Activated naive CD4-positive, alpha-beta T cell treated with anti-CD3 and anti-CD28 coated beads, Interleukin-2, amount 50 U/mL, for 24 hours (primary cell): ENCODE measurements around the gene ITGA8.
"Not testable (repeated sequence)": the region's sequence is repeated elsewhere in the genome, so short reads cannot be mapped to it uniquely, and the experiment has no call there.

Source experiments
- H3K27ac Mint-ChIP-seq: one replicate; pipeline ENCODE4 v1.8.0; 2021; ENCODE audit warnings: mild to moderate bottlenecking, mixed read lengths
- H3K27me3 Mint-ChIP-seq: one replicate; pipeline ENCODE4 v1.8.0; 2021; ENCODE audit warnings: mixed read lengths
- H3K36me3 Mint-ChIP-seq: one replicate; pipeline ENCODE4 v1.8.0; 2021; ENCODE audit warnings: mixed read lengths
- H3K4me1 Mint-ChIP-seq: one replicate; pipeline ENCODE4 v1.8.0; 2021; ENCODE audit warnings: mixed read lengths
- H3K4me3 Mint-ChIP-seq: one replicate; pipeline ENCODE4 v1.8.0; 2021; ENCODE audit warnings: mild to moderate bottlenecking, mixed read lengths
- H3K9me3 Mint-ChIP-seq: one replicate; pipeline ENCODE4 v1.8.0; 2021; ENCODE audit warnings: mixed read lengths

The ITGA8 gene

DNA sequence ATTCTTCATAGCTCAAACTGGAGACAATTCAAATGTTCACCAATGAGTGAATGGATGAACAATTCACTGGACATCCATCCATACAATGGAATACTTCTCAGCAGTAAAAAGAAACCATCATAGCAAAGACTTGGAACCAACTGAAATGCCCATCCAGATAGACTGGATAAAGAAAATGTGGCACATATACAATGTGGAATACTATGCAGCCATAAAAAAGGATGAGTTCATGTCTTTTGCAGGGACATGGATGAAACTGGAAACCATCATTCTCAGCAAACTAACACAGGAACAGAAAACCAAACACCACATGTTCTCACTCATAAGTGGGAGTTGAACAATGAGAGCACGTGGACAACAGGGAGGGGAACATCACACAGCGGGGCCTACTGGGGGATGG lies 136.8 kb downstream of the ITGA8 start:
- H3K27me3 Mint-ChIP-seq, H3K4me1 Mint-ChIP-seq, H3K36me3 Mint-ChIP-seq, H3K4me3 Mint-ChIP-seq, H3K27ac Mint-ChIP-seq: not testable (repeated sequence)
- peaks cover 21% of the 10 kb centered on the region for H3K9me3 Mint-ChIP-seq

DNA sequence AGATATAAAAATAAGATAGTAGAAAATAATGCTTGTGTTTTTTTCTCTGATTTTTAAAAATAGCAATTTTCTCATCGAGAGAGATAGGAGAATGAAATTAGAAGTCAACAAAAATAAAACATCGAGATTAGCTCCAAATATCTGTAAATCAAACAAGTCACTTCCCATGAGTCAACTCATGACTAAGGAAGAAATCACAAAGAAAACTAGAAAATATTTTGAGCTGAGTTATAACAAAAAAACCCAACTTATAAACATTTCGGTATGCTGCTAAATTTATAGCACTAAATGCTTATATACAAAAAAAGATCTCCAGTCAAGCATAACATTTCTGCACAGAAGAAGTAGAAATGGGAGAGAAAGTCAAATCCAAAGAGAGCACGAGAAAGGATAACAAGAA lies 140.1 kb downstream of the ITGA8 start:
- H3K4me1 Mint-ChIP-seq = no peaks in the 10 kb centered on the region

DNA sequence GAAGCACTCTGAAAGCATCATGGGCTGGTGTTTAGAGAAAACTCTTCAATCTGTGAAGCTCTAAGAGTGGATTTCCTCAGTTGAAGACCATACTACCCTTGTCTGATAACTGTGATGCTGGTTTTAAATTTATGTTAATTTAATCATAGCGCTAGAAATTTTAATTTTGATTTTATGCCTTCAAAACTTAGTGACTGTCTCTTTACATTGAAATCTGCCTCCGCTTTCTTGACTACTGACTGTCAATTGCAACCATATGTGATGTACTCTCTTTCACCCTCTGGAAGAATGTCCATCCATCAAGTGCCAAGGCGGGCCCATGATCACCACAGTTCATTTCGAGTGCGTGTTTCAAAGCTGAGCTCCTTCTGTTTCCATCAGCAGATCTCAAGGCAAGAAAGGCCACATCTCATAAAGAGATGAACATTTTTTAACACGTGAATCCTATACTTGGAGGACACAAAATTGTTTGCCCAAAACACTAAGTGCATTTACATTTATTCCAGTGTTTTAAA lies 147.1 kb downstream of the ITGA8 start:
- H3K27me3 Mint-ChIP-seq = peaks cover 9% of the 10 kb centered on the region
- H3K9me3 Mint-ChIP-seq = no peaks in the 10 kb centered on the region
- no peaks in the 10 kb centered on the region for H3K4me1 Mint-ChIP-seq
- H3K27ac Mint-ChIP-seq = no peak overlapping the region
- H3K36me3 Mint-ChIP-seq = no peaks in the 10 kb centered on the region
- no peak overlapping the region for H3K4me3 Mint-ChIP-seq

More for the DNA sequence above, 140.1 kb downstream of the ITGA8 start:
- Mint-ChIP-seq H3K36me3 (peaks cover 1% of the 10 kb centered on the region), H3K27me3 (peaks cover 15% of the 10 kb centered on the region), H3K4me3 (no peak overlapping the region), H3K9me3 (peaks cover 21% of the 10 kb centered on the region), H3K27ac (no peak overlapping the region)

DNA sequence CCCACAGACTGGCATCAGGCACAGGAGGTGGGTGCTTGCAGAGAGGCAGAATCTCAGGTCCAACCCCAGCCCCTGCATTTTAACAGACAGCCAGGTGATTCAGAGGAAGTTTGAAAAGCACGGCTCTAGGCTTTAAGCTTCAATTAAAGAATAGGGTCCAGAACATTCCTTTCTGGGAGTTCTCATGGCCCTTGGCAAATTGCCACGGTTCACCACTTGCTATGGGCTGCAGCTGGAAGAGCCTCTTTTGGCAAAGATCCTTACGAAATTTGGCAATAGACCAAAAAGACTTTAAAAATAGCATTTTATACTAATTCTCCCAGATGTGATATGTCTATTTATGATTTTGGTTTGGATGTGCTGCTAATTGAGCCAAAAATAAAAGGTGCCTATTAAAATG lies 148.1 kb downstream of the ITGA8 start:
- Mint-ChIP-seq H3K4me3 (no peak overlapping the region), H3K27me3 (peaks cover 4% of the 10 kb centered on the region), H3K4me1 (no peaks in the 10 kb centered on the region), H3K9me3 (no peaks in the 10 kb centered on the region), H3K27ac (no peak overlapping the region), H3K36me3 (no peaks in the 10 kb centered on the region)

DNA sequence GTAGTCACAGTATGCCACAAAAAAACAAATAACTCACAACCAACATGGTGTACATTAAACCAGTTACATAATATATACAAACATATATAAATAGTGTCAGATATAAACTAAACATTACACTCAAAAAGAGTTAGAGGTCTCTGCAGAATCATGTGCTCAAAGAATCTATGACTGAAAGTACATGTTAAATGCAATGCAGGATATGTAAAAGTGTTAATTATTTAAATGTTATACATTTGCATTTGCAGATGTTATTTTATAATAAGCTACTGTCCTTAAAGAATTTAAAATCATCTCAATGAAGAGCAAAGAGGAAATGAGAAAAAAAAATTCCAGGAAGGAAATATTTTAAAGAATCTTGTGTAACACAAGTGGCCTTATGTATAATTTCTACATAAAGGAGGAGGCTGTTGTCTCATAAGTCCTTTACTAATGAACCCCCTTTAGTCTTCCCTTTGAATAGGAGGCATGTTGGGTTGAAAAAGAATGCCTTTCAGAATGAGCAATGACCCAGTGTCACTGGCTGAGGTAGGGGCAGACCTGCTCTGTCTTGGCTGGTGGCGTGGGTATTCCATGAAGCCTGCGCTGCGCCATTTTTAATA lies 148.9 kb downstream of the ITGA8 start:
- Mint-ChIP-seq H3K4me3 (no peak overlapping the region), H3K27ac (no peak overlapping the region), H3K4me1 (no peaks in the 10 kb centered on the region), H3K36me3 (no peaks in the 10 kb centered on the region), H3K27me3 (peaks cover 4% of the 10 kb centered on the region), H3K9me3 (no peaks in the 10 kb centered on the region)

DNA sequence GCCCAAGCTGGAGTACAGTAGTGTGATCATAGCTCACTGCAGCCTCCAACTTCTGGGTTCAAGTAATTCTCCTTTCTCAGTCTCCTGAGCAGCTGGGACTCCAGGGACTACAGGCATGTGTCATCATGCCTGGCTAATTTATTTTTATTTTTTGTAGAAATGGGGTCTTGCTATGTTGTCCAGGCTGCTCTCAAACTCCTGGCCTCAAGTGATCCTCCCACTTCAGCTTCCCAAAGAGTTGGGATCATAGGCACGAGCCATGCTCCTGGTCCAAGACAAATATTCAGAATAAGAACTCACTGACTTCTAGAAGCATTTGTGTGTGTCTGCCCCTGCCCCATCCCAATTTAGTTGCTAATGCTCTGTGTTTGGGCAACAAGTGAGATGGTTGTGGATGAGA lies 151.8 kb downstream of the ITGA8 start:
- no peak overlapping the region for H3K27ac Mint-ChIP-seq
- no peaks in the 10 kb centered on the region for H3K4me1 Mint-ChIP-seq
- H3K4me3 Mint-ChIP-seq = no peak overlapping the region
- H3K36me3 Mint-ChIP-seq = no peaks in the 10 kb centered on the region
- H3K27me3 Mint-ChIP-seq = peaks cover 4% of the 10 kb centered on the region
- no peaks in the 10 kb centered on the region for H3K9me3 Mint-ChIP-seq

DNA sequence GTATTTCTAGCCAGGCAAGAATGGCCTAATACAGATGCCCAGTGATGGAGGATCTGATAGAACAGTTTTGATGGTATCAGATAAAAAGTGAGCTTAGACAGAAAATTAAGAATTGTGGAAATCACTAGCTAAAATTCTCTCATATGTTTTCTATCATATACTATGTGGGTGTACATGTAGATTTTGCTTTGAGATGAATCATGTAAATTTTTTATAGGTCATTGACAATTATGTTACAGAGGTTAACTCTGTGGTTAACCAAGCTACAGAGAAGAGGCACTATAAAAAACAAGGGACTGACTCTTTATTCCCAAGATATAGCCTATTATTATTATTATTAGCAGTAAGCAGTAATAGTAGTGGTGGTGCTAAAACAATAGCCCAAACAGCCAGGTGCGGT lies 156.5 kb downstream of the ITGA8 start:
- Mint-ChIP-seq H3K4me3 (no peak overlapping the region), H3K9me3 (no peaks in the 10 kb centered on the region), H3K36me3 (no peaks in the 10 kb centered on the region), H3K4me1 (no peaks in the 10 kb centered on the region), H3K27me3 (peaks cover 2% of the 10 kb centered on the region), H3K27ac (no peak overlapping the region)

DNA sequence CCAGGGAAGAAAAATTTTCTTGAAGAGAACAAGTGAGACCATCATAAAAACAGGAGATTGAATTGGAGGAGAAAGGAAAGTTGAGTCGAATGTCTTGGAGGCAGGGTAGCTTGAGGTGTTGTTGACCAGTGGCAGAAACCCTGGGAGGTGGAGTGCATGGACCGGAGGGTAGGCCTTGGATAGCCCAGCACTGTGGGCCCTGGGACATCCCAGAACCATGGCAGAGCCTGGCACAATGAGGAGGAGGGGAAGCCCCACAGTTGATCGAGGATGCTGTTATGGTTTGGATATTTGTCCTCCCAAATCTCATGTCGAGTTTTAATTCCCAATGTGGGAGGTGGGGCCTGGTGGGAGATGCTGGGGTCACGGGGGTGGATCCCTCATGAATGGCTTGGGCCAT lies 157.1 kb downstream of the ITGA8 start:
- Mint-ChIP-seq H3K27ac (no peak overlapping the region), H3K4me1 (no peaks in the 10 kb centered on the region), H3K9me3 (no peaks in the 10 kb centered on the region), H3K4me3 (no peak overlapping the region), H3K27me3 (peaks cover 3% of the 10 kb centered on the region), H3K36me3 (no peaks in the 10 kb centered on the region)

DNA sequence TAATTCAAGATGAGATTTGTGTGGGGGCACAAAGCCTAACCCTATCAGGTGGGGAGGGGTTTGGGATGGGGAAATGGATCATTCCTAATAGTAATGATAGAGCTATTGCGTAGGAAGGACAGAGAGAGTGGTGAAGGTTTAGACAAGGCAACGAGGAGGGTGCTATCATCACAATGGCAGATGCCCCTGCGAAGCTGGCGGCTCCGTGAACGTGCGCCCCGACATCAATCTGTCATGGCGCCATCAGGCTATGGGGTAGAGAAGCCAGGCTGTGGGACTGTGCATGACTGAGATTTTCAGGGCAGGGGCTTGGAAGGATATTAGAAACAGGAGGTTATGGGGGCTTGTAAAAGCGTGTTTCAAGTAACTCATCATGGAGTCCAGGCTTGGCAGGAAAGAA lies 157.6 kb downstream of the ITGA8 start:
- Mint-ChIP-seq H3K27me3 (peaks cover 3% of the 10 kb centered on the region), H3K27ac (no peak overlapping the region), H3K36me3 (no peaks in the 10 kb centered on the region), H3K4me3 (no peak overlapping the region), H3K9me3 (no peaks in the 10 kb centered on the region), H3K4me1 (no peaks in the 10 kb centered on the region)

DNA sequence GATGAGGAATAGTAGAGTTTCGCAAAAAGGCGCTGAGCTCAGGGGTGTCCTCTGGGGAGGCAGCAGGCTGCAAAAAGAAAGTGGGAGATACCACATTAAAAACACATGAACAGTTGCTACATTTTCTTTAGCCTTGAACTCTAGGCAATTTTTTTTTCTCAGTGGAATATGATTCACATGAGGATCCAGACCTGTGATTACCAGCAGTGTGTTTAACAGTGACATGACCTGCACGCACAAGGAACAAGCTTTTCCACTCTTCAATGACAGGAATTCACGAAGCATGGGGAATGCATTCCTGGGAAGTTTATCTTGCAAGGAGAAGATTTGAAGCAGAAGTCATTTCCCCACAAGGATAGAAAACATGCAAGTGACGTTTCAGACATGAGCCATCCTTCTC lies 161.6 kb downstream of the ITGA8 start:
- Mint-ChIP-seq H3K36me3 (no peaks in the 10 kb centered on the region), H3K4me3 (no peak overlapping the region), H3K9me3 (peaks cover 5% of the 10 kb centered on the region), H3K27me3 (peaks cover 3% of the 10 kb centered on the region), H3K27ac (no peak overlapping the region), H3K4me1 (no peaks in the 10 kb centered on the region)

DNA sequence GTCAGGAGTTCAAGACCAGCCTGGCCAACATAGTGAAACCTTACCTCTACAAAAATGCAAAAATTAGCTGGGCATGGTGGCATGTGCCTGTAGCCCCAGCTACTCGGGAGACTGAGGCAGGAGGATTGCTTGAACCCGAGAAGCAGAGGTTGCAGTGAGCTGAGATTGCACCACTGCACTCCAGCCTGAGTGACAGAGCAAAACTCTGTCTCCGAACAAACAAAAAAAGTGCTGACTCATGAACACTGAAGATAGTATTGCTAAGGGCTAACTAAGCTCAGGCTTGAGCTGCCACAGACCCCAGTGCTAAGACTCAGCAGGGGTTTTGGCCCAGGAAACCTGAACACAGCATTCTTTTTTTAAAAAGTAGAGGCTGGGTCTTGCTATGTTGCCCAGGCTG lies 162.6 kb downstream of the ITGA8 start:
- H3K4me3 Mint-ChIP-seq, H3K9me3 Mint-ChIP-seq, H3K4me1 Mint-ChIP-seq, H3K36me3 Mint-ChIP-seq, H3K27me3 Mint-ChIP-seq, H3K27ac Mint-ChIP-seq: not testable (repeated sequence)

DNA sequence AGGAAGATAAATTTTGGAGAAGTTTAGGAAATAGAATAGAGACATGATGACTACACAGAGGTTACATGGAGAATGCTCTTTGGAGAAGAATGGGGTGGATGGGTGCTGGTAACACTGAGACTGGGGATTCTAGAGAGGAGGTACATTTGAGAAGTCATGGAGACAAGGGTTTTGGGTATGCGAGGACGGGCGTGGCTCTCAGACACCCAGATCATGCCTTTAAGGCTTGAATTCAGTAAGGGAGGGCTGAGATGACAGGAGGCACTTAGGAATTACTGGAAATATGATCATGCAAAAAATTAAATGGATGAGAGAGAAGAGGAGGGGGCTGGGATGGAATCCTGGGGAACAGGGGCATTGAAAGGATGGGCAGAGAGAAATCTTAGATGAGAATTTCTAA lies 168.8 kb downstream of the ITGA8 start:
- H3K9me3 Mint-ChIP-seq = peaks cover 11% of the 10 kb centered on the region

DNA sequence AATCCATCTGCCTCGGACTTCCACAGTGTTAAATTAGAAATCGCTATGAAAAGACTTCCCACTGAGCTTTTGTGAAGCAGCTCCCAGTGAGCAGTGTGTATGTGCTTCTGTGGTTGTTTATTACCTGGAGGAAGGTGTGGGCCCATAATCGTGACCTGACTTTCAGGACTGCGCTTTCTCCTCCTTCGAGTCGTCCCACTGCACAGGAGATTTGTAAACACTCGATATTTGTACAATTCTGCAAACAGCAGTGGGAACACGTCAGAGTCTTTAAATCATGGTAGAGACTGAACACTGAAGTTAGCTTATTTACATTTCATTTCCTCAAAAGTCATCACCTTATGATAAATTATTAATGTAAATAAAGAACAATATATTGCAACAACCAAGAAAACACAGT lies 171.4 kb downstream of the ITGA8 start:
- peaks cover 13% of the 10 kb centered on the region for H3K9me3 Mint-ChIP-seq
- H3K4me3 Mint-ChIP-seq = no peak overlapping the region
- no peaks in the 10 kb centered on the region for H3K36me3 Mint-ChIP-seq
- H3K27ac Mint-ChIP-seq = no peak overlapping the region
- peaks cover 3% of the 10 kb centered on the region for H3K27me3 Mint-ChIP-seq
- no peaks in the 10 kb centered on the region for H3K4me1 Mint-ChIP-seq

More for the DNA sequence above, 168.8 kb downstream of the ITGA8 start:
- Mint-ChIP-seq H3K27ac (no peak overlapping the region), H3K36me3 (no peaks in the 10 kb centered on the region), H3K27me3 (peaks cover 2% of the 10 kb centered on the region), H3K4me1 (no peaks in the 10 kb centered on the region), H3K4me3 (no peak overlapping the region)

DNA sequence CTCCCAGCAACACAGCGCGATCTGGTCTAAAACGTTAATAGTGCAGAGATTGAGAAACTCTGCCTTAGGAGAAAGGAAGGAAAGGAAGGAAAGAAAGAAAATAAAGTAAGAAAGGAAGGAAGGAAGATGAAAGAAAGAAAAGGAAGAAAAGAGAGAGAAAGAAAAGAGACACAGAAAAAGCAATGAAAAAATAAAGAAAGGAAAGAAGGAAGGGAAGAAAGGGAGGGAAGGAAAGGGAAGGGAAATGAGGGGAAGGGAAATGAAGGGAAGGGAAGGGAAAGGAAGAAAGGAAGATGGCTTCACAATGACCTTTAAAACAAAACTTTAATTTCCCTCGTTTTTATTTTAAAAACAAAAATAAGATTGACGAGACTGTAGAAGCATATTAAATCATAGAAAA lies 173.1 kb downstream of the ITGA8 start:
- Mint-ChIP-seq H3K4me3 (no peak overlapping the region), H3K27me3 (peaks cover 3% of the 10 kb centered on the region), H3K36me3 (no peaks in the 10 kb centered on the region), H3K4me1 (no peaks in the 10 kb centered on the region), H3K9me3 (peaks cover 13% of the 10 kb centered on the region), H3K27ac (no peak overlapping the region)

DNA sequence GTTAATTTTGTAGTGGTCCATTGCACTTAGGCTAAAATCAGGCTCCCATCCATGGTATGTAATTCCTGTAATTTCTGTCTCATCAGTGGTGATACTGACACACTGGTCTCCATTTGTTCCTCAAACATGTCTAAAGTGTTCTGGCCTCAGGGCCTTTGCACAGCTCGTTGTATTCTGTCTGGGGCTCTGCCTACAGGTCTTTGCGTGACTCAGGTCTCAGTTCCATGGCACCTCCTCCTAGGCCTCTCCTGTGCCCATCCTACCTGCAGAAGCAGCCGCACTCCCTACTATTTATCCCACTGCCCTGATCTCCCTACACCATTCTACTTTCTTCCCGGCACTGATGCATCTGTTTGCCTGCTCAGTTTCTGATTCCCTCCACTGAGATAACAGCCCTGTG lies 173.8 kb downstream of the ITGA8 start:
- no peak overlapping the region for H3K4me3 Mint-ChIP-seq
- no peaks in the 10 kb centered on the region for H3K36me3 Mint-ChIP-seq
- H3K27me3 Mint-ChIP-seq = peaks cover 3% of the 10 kb centered on the region

DNA sequence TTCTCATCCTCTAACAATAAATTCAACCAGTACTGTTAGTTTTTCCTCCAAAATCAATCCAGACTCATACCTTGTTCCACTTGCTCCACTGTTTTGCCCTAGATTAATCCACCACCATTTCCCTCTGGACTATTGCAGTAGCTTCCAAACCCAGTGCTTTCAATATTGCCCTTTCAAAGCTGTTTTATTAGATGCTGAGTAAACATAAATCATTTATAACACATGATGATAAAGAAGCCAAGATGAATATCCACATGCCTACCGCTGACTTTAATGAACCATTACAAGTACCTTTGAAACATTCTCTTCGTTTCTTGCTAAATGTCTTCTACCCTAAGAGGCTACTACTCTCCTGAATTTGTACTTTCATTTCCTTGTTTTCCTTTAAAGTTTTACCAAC lies 174.5 kb downstream of the ITGA8 start:
- H3K4me3 Mint-ChIP-seq = no peak overlapping the region
- H3K36me3 Mint-ChIP-seq = no peaks in the 10 kb centered on the region
- peaks cover 13% of the 10 kb centered on the region for H3K9me3 Mint-ChIP-seq
- H3K27me3 Mint-ChIP-seq = peaks cover 3% of the 10 kb centered on the region
- H3K27ac Mint-ChIP-seq = no peak overlapping the region
- no peaks in the 10 kb centered on the region for H3K4me1 Mint-ChIP-seq

More for the DNA sequence above, 173.8 kb downstream of the ITGA8 start:
- Mint-ChIP-seq H3K9me3 (peaks cover 13% of the 10 kb centered on the region), H3K4me1 (no peaks in the 10 kb centered on the region), H3K27ac (no peak overlapping the region)

DNA sequence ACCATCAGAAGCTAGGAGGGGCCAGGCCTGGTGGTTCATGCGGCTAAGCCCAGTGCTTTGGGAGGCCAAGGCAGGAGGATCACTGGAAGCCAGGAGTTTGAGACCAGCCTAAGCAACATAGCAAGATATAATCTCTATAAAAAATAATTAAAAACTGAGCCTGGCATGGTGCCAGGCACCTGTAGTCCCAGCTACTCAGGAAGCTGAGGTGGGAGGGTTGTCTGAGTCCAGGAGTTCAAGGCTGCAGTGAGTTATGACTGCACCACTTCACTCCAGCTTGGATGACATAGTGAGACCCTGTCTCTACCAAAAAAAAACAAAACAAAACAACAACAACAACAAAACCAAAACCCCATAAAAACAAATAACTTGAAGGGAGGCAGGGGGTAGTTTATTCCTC lies 175.7 kb downstream of the ITGA8 start:
- Mint-ChIP-seq H3K9me3 (peaks cover 13% of the 10 kb centered on the region), H3K4me3 (no peak overlapping the region), H3K36me3 (no peaks in the 10 kb centered on the region), H3K4me1 (no peaks in the 10 kb centered on the region), H3K27ac (no peak overlapping the region), H3K27me3 (peaks cover 3% of the 10 kb centered on the region)
